Mesendoderm (in vitro differentiated cells): Measurements from ENCODE around the gene KATNAL1.

ENCODE experiments used
- DNase-seq: peaks from one replicate; pipeline ENCODE4 v3.0.0; 2013
- H2AK5ac ChIP-seq: 2 replicates; pipeline ENCODE4 v1.6.1; 2013; ENCODE audit warnings: low read length, inconsistent platforms
- H2BK120ac ChIP-seq: 2 replicates; pipeline ENCODE4 v1.6.1; 2013; ENCODE audit warnings: low read depth, mild to moderate bottlenecking, low read length, moderate library complexity, mixed read lengths
- H2BK15ac ChIP-seq: replicated peaks from 2 replicates; pipeline ENCODE4 v1.6.1; 2013; ENCODE audit warnings: low read depth, mild to moderate bottlenecking, moderate library complexity
- H2BK5ac ChIP-seq: 2 replicates; pipeline ENCODE4 v1.6.1; 2013; ENCODE audit warnings: low read length, inconsistent platforms
- H3K18ac ChIP-seq: 2 replicates; pipeline ENCODE4 v1.6.1; 2013; ENCODE audit warnings: mild to moderate bottlenecking, low read length, mixed read lengths
- H3K23ac ChIP-seq: one replicate; pipeline ENCODE4 v1.6.1; 2013; ENCODE audit warnings: low read length
- H3K27ac ChIP-seq: 2 replicates; pipeline ENCODE4 v1.5.1; 2013; ENCODE audit warnings: low read depth, mild to moderate bottlenecking, inconsistent platforms, low read length, moderate library complexity
- H3K27me3 ChIP-seq: 2 replicates; pipeline ENCODE4 v1.6.1; 2013; ENCODE audit warnings: low read length, control low read depth, mild to moderate bottlenecking, inconsistent platforms; ENCODE audit not compliant: insufficient read depth, poor library complexity
- H3K36me3 ChIP-seq: 2 replicates; pipeline ENCODE4 v1.6.1; 2013; ENCODE audit warnings: low read length, inconsistent platforms; ENCODE audit not compliant: control insufficient read depth, insufficient read depth
- H3K4ac ChIP-seq: one replicate; pipeline ENCODE4 v1.6.1; 2013; ENCODE audit warnings: low read depth, mild to moderate bottlenecking, low read length, moderate library complexity
- H3K4me1 ChIP-seq: 2 replicates; pipeline ENCODE4 v1.6.1; 2013; ENCODE audit warnings: low read depth, low read length, inconsistent platforms; ENCODE audit not compliant: control insufficient read depth
- H3K4me2 ChIP-seq: 2 replicates; pipeline ENCODE4 v1.6.1; 2013; ENCODE audit warnings: low read length
- H3K4me3 ChIP-seq: 2 replicates; pipeline ENCODE4 v1.5.1; 2013; ENCODE audit warnings: mild to moderate bottlenecking, low read length
- H3K56ac ChIP-seq: one replicate; pipeline ENCODE4 v1.6.1; 2013; ENCODE audit warnings: low read length
- H3K79me1 ChIP-seq: 2 replicates; pipeline ENCODE4 v1.6.1; 2013; ENCODE audit warnings: low read length, inconsistent platforms
- H3K79me2 ChIP-seq: 2 replicates; pipeline ENCODE4 v1.6.1; 2013; ENCODE audit warnings: mild to moderate bottlenecking, low read length; ENCODE audit not compliant: control insufficient read depth, insufficient read depth
- H3K9ac ChIP-seq: 2 replicates; pipeline ENCODE4 v1.6.1; 2013; ENCODE audit warnings: low read length, inconsistent platforms
- H4K5ac ChIP-seq: one replicate; pipeline ENCODE4 v1.6.1; 2013; ENCODE audit warnings: low read length
- H4K8ac ChIP-seq: one replicate; pipeline ENCODE4 v1.6.1; 2013; ENCODE audit warnings: low read depth, mild to moderate bottlenecking, control low read depth, low read length, moderate library complexity
- WGBS: extraction: QIAGEN DNeasy Blood & Tissue Kit; methylation state at CpG from one replicate; pipeline ENCODE4 v1.1.7; 2013; ENCODE audit warnings: low lambda C conversion rate, missing lambda C conversion rate; ENCODE audit not compliant: insufficient coverage; ENCODE audit errors: extremely low coverage; 5-methylcytosine and 5-hydroxymethylcytosine counted together

Gene KATNAL1

GRCh38 chr13:30186634-30187415 lies 120.5 kb downstream of the KATNAL1 start:
- Histone ChIP-seq H3K27me3 (no peaks in the 10 kb centered on the region), H3K18ac (no peak overlapping the region), H3K56ac (no peak overlapping the region), H3K36me3 (no peaks in the 10 kb centered on the region), H3K9ac (no peak overlapping the region), H3K4me3 (no peak overlapping the region), H2BK15ac (no peak overlapping the region), H3K4me2 (no peak overlapping the region), H3K79me2 (no peaks in the 10 kb centered on the region), H3K4me1 (peaks cover 2% of the 10 kb centered on the region), H4K5ac (no peak overlapping the region), H3K79me1 (no peaks in the 10 kb centered on the region), H4K8ac (no peak overlapping the region), H3K27ac (no peak overlapping the region), H2BK5ac (no peak overlapping the region), H3K23ac (no peak overlapping the region), H3K4ac (peak overlapping the region; percentile 10), H2AK5ac (no peak overlapping the region), H2BK120ac (no peak overlapping the region)
- DNase-seq: peak; percentile 55
- WGBS: no CpG with 5 or more reads among the region's 10 CpGs

GRCh38 chr13:30181888-30182651 lies 125.3 kb downstream of the KATNAL1 start:
- Histone ChIP-seq H2BK120ac (no peak overlapping the region), H2AK5ac (no peak overlapping the region), H3K36me3 (no peaks in the 10 kb centered on the region), H2BK5ac (peak overlapping the region; percentile 79), H3K4ac (no peak overlapping the region), H4K8ac (no peak overlapping the region), H3K27me3 (no peaks in the 10 kb centered on the region), H3K4me2 (no peak overlapping the region), H3K27ac (peak overlapping the region; percentile 76), H4K5ac (no peak overlapping the region), H3K4me1 (peaks cover 6% of the 10 kb centered on the region), H3K79me2 (no peaks in the 10 kb centered on the region), H3K4me3 (no peak overlapping the region), H2BK15ac (no peak overlapping the region), H3K18ac (peak overlapping the region; percentile 66), H3K56ac (peak overlapping the region; percentile 75), H3K9ac (no peak overlapping the region), H3K23ac (no peak overlapping the region), H3K79me1 (no peaks in the 10 kb centered on the region)
- DNase-seq: peak; percentile 99
- WGBS: no CpG with 5 or more reads among the region's 13 CpGs

- no peak overlapping the region for H2BK15ac ChIP-seq
- H3K9ac ChIP-seq: no peak overlapping the region
- no peak overlapping the region for H3K18ac ChIP-seq
- H3K79me2 ChIP-seq: no peaks in the 10 kb centered on the region
- H3K79me1 ChIP-seq: no peaks in the 10 kb centered on the region
- H3K4me3 ChIP-seq: no peak overlapping the region
- H3K4me1 ChIP-seq: peaks cover 6% of the 10 kb centered on the region
- H2BK120ac ChIP-seq: no peak overlapping the region
- peak overlapping the region; percentile 31 for H2AK5ac ChIP-seq
- no peaks in the 10 kb centered on the region for H3K27me3 ChIP-seq
- H3K4me2 ChIP-seq: no peak overlapping the region
- H3K27ac ChIP-seq: no peak overlapping the region
- H2BK5ac ChIP-seq: no peak overlapping the region
- DNase-seq: no peak
- H3K36me3 ChIP-seq: no peaks in the 10 kb centered on the region
- H4K5ac ChIP-seq: no peak overlapping the region
- no peak overlapping the region for H4K8ac ChIP-seq
- WGBS: no CpG with 5 or more reads among the region's 2 CpGs
- no peak overlapping the region for H3K4ac ChIP-seq
- H3K56ac ChIP-seq: no peak overlapping the region
- no peak overlapping the region for H3K23ac ChIP-seq
Observed at GRCh38 chr13:30179597-30180276, 127.6 kb downstream of the KATNAL1 start.

- Histone ChIP-seq H4K5ac (no peak overlapping the region), H2BK120ac (no peak overlapping the region), H2BK5ac (no peak overlapping the region), H3K27me3 (no peaks in the 10 kb centered on the region), H4K8ac (no peak overlapping the region), H3K23ac (no peak overlapping the region), H3K56ac (peak overlapping the region; percentile 47), H3K9ac (no peak overlapping the region), H2AK5ac (no peak overlapping the region), H2BK15ac (no peak overlapping the region), H3K4me2 (no peak overlapping the region), H3K4me1 (peaks cover 6% of the 10 kb centered on the region), H3K79me1 (no peaks in the 10 kb centered on the region), H3K79me2 (no peaks in the 10 kb centered on the region), H3K36me3 (no peaks in the 10 kb centered on the region), H3K18ac (no peak overlapping the region), H3K4me3 (no peak overlapping the region), H3K4ac (no peak overlapping the region), H3K27ac (no peak overlapping the region)
- WGBS: no CpG with 5 or more reads among the region's 5 CpGs
- DNase-seq: no peak
Observed at GRCh38 chr13:30178976-30179375, 128.4 kb downstream of the KATNAL1 start.

- no peak overlapping the region for H2BK5ac ChIP-seq
- no peaks in the 10 kb centered on the region for H3K27me3 ChIP-seq
- H3K79me1 ChIP-seq: no peaks in the 10 kb centered on the region
- no peak overlapping the region for H3K9ac ChIP-seq
- no peak overlapping the region for H3K4me3 ChIP-seq
- H2AK5ac ChIP-seq: no peak overlapping the region
- no peak overlapping the region for H2BK120ac ChIP-seq
- H3K4ac ChIP-seq: no peak overlapping the region
- H3K4me2 ChIP-seq: no peak overlapping the region
- no peaks in the 10 kb centered on the region for H3K36me3 ChIP-seq
- no peak overlapping the region for H3K23ac ChIP-seq
- H4K8ac ChIP-seq: no peak overlapping the region
- H3K79me2 ChIP-seq: no peaks in the 10 kb centered on the region
- no peak overlapping the region for H2BK15ac ChIP-seq
- WGBS: no CpG with 5 or more reads among the region's 5 CpGs
- no peak overlapping the region for H3K18ac ChIP-seq
- DNase-seq: no peak
- no peak overlapping the region for H3K56ac ChIP-seq
- H4K5ac ChIP-seq: no peak overlapping the region
- H3K27ac ChIP-seq: no peak overlapping the region
- peaks cover 12% of the 10 kb centered on the region for H3K4me1 ChIP-seq
Observed at GRCh38 chr13:30175166-30175565, 132.2 kb downstream of the KATNAL1 start.
